HEK293 (cell line): ENCODE data around the gene PPP5C.

Experiments used
- CTCF ChIA-PET: fragments of 350-600 bp; formaldehyde crosslinking; extraction: SDS; loops from one replicate; lab custom pipeline; 2021; ENCODE audit warnings: antibody characterized with exemption; lab: Yijun Ruan, JAX
- POLR2A ChIA-PET: fragments of 300-600 bp; formaldehyde crosslinking; extraction: SDS; loops from one replicate; lab custom pipeline; 2020; ENCODE audit warnings: antibody characterized with exemption, inconsistent platforms; lab: Yijun Ruan, JAX
- H3K27ac ChIP-seq: fragments of 200-500 bp; sonication (Bioruptor generic); 2 replicates; pipeline ENCODE4 v1.5.1; 2014; ENCODE audit warnings: low read depth, low read length, control low read depth, inconsistent platforms; ENCODE audit errors: extremely low read depth
- H3K36me3 ChIP-seq, 2 experiments: fragments of 200-500 bp in 1 of 2; sonication (Bioruptor generic) in 1 of 2; 1 replicate in 1 of 2; 2 replicates in 1 of 2; pipeline ENCODE4 v1.5.1; 2014 to 2017; ENCODE audit warnings: inconsistent platforms in 2 of 2, low read length in 2 of 2; ENCODE audit not compliant: control insufficient read depth in 2 of 2, insufficient read depth in 1 of 2
- H3K4me1 ChIP-seq: fragments of 200-500 bp; sonication (Bioruptor generic); 2 replicates; pipeline ENCODE4 v1.5.1; 2014; ENCODE audit warnings: mild to moderate bottlenecking, low read length, inconsistent platforms; ENCODE audit not compliant: control insufficient read depth, insufficient read depth
- H3K4me3 ChIP-seq: 2 replicates; pipeline ENCODE4 v1.5.1; 2011; ENCODE audit warnings: low read depth, mild to moderate bottlenecking, control low read depth, low read length, moderate library complexity
- H3K9me3 ChIP-seq: fragments of 200-500 bp; sonication (Bioruptor generic); 2 replicates; pipeline ENCODE4 v1.5.1; 2014; ENCODE audit warnings: low read depth, low read length, inconsistent platforms; ENCODE audit not compliant: control insufficient read depth, insufficient read depth
- CTCF ChIP-seq: fragments of 450-650 bp; formaldehyde crosslinking; IDR thresholded peaks from 2 replicates; pipeline ENCODE4 v1.5.1; 2016; ENCODE audit warnings: missing biosample characterization, missing genetic modification characterization
- GLIS1 ChIP-seq: fragments of 450-650 bp; formaldehyde crosslinking; IDR thresholded peaks from 2 replicates; pipeline ENCODE4 v1.5.1; 2016; ENCODE audit warnings: missing biosample characterization, missing genetic modification characterization
- KLF1 ChIP-seq: fragments of 450-650 bp; formaldehyde crosslinking; IDR thresholded peaks from 2 replicates; pipeline ENCODE4 v1.5.1; 2016; ENCODE audit warnings: missing biosample characterization, missing genetic modification characterization
- KLF8 ChIP-seq: fragments of 450-650 bp; formaldehyde crosslinking; IDR thresholded peaks from 2 replicates; pipeline ENCODE4 v1.5.1; 2016; ENCODE audit warnings: missing biosample characterization, missing genetic modification characterization
- PRDM10 ChIP-seq: fragments of 450-650 bp; formaldehyde crosslinking; IDR thresholded peaks from 2 replicates; pipeline ENCODE4 v1.5.1; 2016; ENCODE audit warnings: missing biosample characterization, missing genetic modification characterization
- SP3 ChIP-seq: fragments of 450-650 bp; formaldehyde crosslinking; IDR thresholded peaks from 2 replicates; pipeline ENCODE4 v1.5.1; 2016; ENCODE audit warnings: missing biosample characterization, missing genetic modification characterization
- YY1 ChIP-seq: fragments of 450-650 bp; formaldehyde crosslinking; IDR thresholded peaks from 2 replicates; pipeline ENCODE4 v1.5.1; 2018; ENCODE audit warnings: missing biosample characterization, missing genetic modification characterization
- YY2 ChIP-seq: fragments of 450-650 bp; formaldehyde crosslinking; IDR thresholded peaks from 2 replicates; pipeline ENCODE4 v1.5.1; 2016; ENCODE audit warnings: missing biosample characterization, missing genetic modification characterization
- ZBTB17 ChIP-seq: fragments of 450-650 bp; formaldehyde crosslinking; IDR thresholded peaks from 2 replicates; pipeline ENCODE4 v1.5.1; 2016; ENCODE audit warnings: missing biosample characterization, missing genetic modification characterization
- ZNF174 ChIP-seq: fragments of 450-650 bp; formaldehyde crosslinking; IDR thresholded peaks from 2 replicates; pipeline ENCODE4 v1.5.0; 2017; ENCODE audit warnings: missing biosample characterization, mild to moderate bottlenecking, missing genetic modification characterization
- ZNF18 ChIP-seq: fragments of 450-650 bp; formaldehyde crosslinking; IDR thresholded peaks from 2 replicates; pipeline ENCODE4 v1.5.1; 2016; ENCODE audit warnings: missing biosample characterization, missing genetic modification characterization
- ZNF302 ChIP-seq: fragments of 450-650 bp; formaldehyde crosslinking; IDR thresholded peaks from 2 replicates; pipeline ENCODE4 v1.5.1; 2016; ENCODE audit warnings: missing biosample characterization, missing genetic modification characterization, low read depth
- ZNF521 ChIP-seq: fragments of 450-650 bp; formaldehyde crosslinking; IDR thresholded peaks from 2 replicates; pipeline ENCODE4 v1.5.1; 2017; ENCODE audit warnings: missing biosample characterization, mild to moderate bottlenecking, missing genetic modification characterization
- ZNF560 ChIP-seq: fragments of 450-650 bp; formaldehyde crosslinking; IDR thresholded peaks from 2 replicates; pipeline ENCODE4 v1.5.1; 2017; ENCODE audit warnings: missing biosample characterization, missing genetic modification characterization, borderline replicate concordance
- ZNF610 ChIP-seq: fragments of 450-650 bp; formaldehyde crosslinking; IDR thresholded peaks from 2 replicates; pipeline ENCODE4 v1.5.1; 2016; ENCODE audit warnings: missing biosample characterization, missing genetic modification characterization, borderline replicate concordance
- ZNF701 ChIP-seq: fragments of 450-650 bp; formaldehyde crosslinking; IDR thresholded peaks from 2 replicates; pipeline ENCODE4 v1.5.1; 2016; ENCODE audit warnings: missing biosample characterization, missing genetic modification characterization
- ZNF785 ChIP-seq: fragments of 450-650 bp; formaldehyde crosslinking; IDR thresholded peaks from 2 replicates; pipeline ENCODE4 v1.5.1; 2016; ENCODE audit warnings: missing biosample characterization, missing genetic modification characterization
- ZNF843 ChIP-seq: fragments of 450-650 bp; formaldehyde crosslinking; IDR thresholded peaks from 2 replicates; pipeline ENCODE4 v1.5.1; 2016; ENCODE audit warnings: missing biosample characterization, missing genetic modification characterization
- ZSCAN4 ChIP-seq: fragments of 450-650 bp; formaldehyde crosslinking; IDR thresholded peaks from 2 replicates; pipeline ENCODE4 v1.5.1; 2017; ENCODE audit warnings: missing biosample characterization, missing genetic modification characterization

PPP5C gene

GRCh38 chr19:46346821-46347571 is at the start of gene PPP5C (continued):
- TF ChIP-seq ZNF18 (no peak), ZNF174 (no peak), ZBTB17 (tag by site-specific recombination) (peak; percentile 77), ZNF785 (tag by site-specific recombination) (0 out of 2 replicates have a peak, but pooled peaks have one; percentile 26), ZNF610 (peak; percentile 87), GLIS1 (peak; percentile 32), ZNF560 (tag by site-specific recombination) (no peak), SP3 (peak; percentile 46), KLF8 (tag by site-specific recombination) (peak; percentile 73; the same call in 1 of the 2 replicates), ZSCAN4 (peak; percentile 51; the same call in 1 of the 2 replicates), PRDM10 (peak; percentile 100), YY1 (tag by site-specific recombination) (peak; percentile 86), KLF1 (tag by site-specific recombination) (peak; percentile 62), ZNF843 (tag by site-specific recombination) (peak; percentile 27), YY2 (tag by site-specific recombination) (peak; percentile 93)

GRCh38 chr19:46297700-46298478 is 49.0 kb upstream of the PPP5C start:
- Histone ChIP-seq H3K27ac (no peak overlapping the region), H3K4me3 (no peak overlapping the region), H3K4me1 (peaks cover 19% of the 10 kb centered on the region), H3K9me3 (no peaks in the 10 kb centered on the region), H3K36me3 (no peaks in the 10 kb centered on the region)
- TF ChIP-seq ZNF521 (tag by site-specific recombination): no peak
- no peak for TF ChIP-seq ZNF302 (tag by site-specific recombination)
- peak; percentile 31; the same call in 1 of the 2 replicates for TF ChIP-seq CTCF
- TF ChIP-seq ZNF701 (tag by site-specific recombination): no peak
- ChIA-PET CTCF (interaction anchor here (0.6 to 1.6 kb wide), 8 partner anchors 21 to 1004 kb away, joined by 3 to 6 read pairs (median 3); partner anchors contain the start of gene PPP5C), POLR2A (no interaction called here)
